GM12878 (cell line): ENCODE results near the gene RARS2.

Experiments
- BHLHE40 ChIP-seq, 2 experiments: fragments of 450-650 bp in 1 of 2; IDR thresholded peaks; 2 replicates each; pipeline ENCODE4 v1.6.1; 2011 to 2017; ENCODE audit warnings: low read depth in 2 of 2, borderline replicate concordance in 1 of 2, improper control_type of control experiment in 1 of 2, low read length in 1 of 2, mild to moderate bottlenecking in 1 of 2
- CHD1 ChIP-seq: IDR thresholded peaks from 2 replicates; pipeline ENCODE4 v1.6.1; 2012; ENCODE audit warnings: low read depth, low read length, improper control_type of control experiment
- CTCF ChIP-seq, 3 experiments: IDR thresholded peaks in 2 of 3; conservative IDR thresholded peaks in 1 of 3; 2 replicates each; pipeline ENCODE4 v1.5.1; 2011; ENCODE audit warnings: low read depth in 3 of 3, low read length in 3 of 3, mild to moderate bottlenecking in 3 of 3, control low read depth in 2 of 3, moderate library complexity in 2 of 3, inconsistent platforms in 1 of 3, mixed read lengths in 1 of 3; ENCODE audit not compliant: control insufficient read depth in 2 of 3, insufficient read depth in 1 of 3; ENCODE audit errors: extremely low read depth in 1 of 3
- MYC ChIP-seq: IDR thresholded peaks from 2 replicates; pipeline ENCODE4 v1.6.1; 2011; ENCODE audit warnings: mild to moderate bottlenecking, low read length, moderate library complexity, inconsistent platforms; ENCODE audit not compliant: insufficient read depth, insufficient replicate concordance, insufficient read length, severe bottlenecking
- POLR2A ChIP-seq: IDR thresholded peaks from 2 replicates; pipeline ENCODE4 v1.6.1; 2011; ENCODE audit warnings: low read depth, mild to moderate bottlenecking, low read length
- RAD21 ChIP-seq: IDR thresholded peaks from 2 replicates; pipeline ENCODE4 v1.6.1; 2011; ENCODE audit warnings: mild to moderate bottlenecking, low read depth, low read length, moderate library complexity; ENCODE audit not compliant: insufficient read depth
- SRF ChIP-seq, 2 experiments: IDR thresholded peaks; 2 replicates each; pipeline ENCODE4 v1.6.1; 2011; ENCODE audit warnings: low read depth in 2 of 2, low read length in 2 of 2, mild to moderate bottlenecking in 1 of 2, moderate library complexity in 1 of 2
- STAT3 ChIP-seq: IDR thresholded peaks from 2 replicates; pipeline ENCODE4 v1.6.1; 2011; ENCODE audit warnings: low read depth, low read length, improper control_type of control experiment
- SUZ12 ChIP-seq: fragments of 200-600 bp; sonication (generic); IDR thresholded peaks from one replicate; pipeline ENCODE4 v1.6.1; 2018; ENCODE audit warnings: antibody characterized with exemption, mild to moderate bottlenecking; ENCODE audit not compliant: unreplicated experiment
- ZNF592 ChIP-seq: fragments of 450-650 bp; IDR thresholded peaks from 2 replicates; pipeline ENCODE4 v1.6.1; 2017; ENCODE audit warnings: mild to moderate bottlenecking, moderate library complexity

GRCh38 chr6:87555506-87555905 is 34.3 kb downstream of the RARS2 start:
- no peak for TF ChIP-seq POLR2A
- no peak for TF ChIP-seq STAT3
- TF ChIP-seq CTCF (IDR thresholded peaks at IDR 0.05 in 2 of 3, conservative IDR thresholded peaks at IDR 0.05 in 1 of 3; ENCODE audit: control insufficient read depth in 2 of 3, extremely low read depth in 1 of 3, insufficient read depth in 1 of 3, low read depth in 3 of 3, low read length in 3 of 3) = no peak
- no peak for TF ChIP-seq SRF (IDR thresholded peaks at IDR 0.05; ENCODE audit: low read depth in 2 of 2, low read length in 2 of 2)
- no peak for TF ChIP-seq ZNF592
- TF ChIP-seq BHLHE40 (IDR thresholded peaks at IDR 0.05; ENCODE audit: borderline replicate concordance in 1 of 2, low read depth in 2 of 2, low read length in 1 of 2) = no peak
- TF ChIP-seq RAD21 = no peak
- no peak for TF ChIP-seq CHD1
- no peak for TF ChIP-seq SUZ12
- no peak for TF ChIP-seq MYC
